ENCODE measurements around the gene KCNQ1.

The KCNQ1 gene

DNA sequence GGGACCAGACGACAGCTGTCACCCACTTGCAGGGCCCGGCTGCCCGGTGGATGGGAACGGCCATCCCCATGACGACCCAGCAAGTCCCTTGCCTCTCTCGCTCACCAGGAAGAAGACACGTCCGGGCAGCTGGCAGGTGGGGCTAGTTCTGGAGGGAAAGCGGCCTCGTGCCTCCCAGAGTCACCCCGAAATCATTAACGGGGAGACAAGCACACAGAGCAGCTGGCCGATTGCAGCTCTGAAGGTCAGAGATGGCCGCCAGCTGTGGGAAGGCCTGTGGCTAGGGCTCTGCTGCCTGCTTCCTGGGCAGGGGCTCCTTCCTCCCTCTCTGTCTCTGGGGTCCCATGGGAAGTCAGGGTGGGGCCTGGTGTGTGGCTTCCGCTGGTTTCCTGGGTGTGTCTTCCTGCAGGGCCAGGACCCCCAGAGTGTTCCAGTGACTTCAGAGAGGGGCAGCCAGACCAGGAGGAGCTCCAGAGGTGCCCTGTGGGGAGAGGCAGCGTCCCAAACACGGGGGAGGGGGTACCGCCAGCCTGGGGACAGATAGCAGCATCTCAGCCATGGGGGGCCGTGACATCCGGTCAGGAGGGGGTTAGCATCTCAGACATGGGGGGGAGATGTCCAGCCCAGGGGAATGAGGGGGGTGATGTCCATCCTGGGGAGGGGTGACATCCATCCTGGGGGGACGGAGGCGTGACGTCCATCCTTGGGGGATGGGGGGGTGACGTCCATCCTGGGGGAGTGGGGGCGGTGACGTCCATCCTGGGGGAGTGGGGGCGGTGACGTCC is 114.9 kb downstream of the KCNQ1 start:
- DNase-seq: no peak

DNA sequence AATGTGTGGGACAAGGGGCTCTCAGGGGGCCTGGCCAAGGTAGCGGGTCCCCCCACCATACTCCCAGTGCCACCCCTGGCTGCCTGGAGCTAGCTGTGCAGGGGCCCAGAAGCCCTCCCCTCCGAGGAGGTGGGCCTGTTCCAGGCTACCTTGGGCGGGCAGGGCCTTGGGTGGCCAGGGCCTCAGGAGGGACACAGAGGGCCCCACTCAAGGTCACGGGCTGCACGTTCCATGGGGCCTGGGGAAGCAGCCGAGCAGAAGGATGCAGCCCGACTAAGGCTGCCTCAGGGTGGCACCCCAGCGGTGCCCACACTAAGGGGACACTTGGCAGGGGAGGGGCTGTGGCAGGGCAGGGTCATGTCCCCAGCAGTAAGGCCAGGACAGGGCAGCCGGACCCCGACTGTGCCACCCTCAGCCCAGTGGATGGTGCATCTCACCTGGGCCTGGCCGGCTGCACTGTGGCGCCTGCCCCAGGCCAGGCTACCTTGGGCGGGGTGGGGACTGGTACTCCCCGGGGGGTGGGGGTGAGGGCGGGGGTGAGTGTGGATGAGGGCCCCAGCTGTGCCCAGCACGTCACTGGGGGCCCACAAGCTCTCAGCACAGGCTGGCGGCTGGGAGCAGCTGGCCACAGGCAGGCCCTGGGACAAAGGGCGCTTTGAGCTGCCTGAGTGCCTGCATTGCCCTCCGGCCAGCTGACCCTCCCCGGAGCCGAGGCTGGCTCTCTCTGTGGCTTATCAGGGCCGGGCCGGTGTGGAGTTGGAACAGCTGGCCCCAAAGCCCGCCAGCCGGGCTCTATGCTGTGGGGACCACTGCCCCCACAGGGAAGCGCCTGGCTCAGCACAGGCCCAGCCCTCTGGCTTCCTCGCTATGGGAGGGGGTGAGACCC is 117.1 kb downstream of the KCNQ1 start:
- no peak for DNase-seq

DNA sequence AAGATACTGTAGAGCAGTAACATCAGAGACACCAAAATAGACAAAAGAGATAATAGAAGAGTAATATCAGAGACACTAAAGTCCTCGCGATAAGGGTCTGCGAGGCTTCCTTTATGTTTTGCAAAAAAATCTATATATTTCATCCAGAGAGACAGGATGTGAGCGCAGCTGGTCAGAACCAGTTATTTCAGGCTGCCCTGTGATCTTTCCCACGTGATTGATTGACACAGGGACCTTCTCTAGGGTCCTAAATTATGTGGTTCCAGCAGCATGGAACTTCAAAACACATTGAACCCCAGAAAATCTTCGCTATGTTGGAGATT is 118.0 kb downstream of the KCNQ1 start:
- no peak for DNase-seq

DNA sequence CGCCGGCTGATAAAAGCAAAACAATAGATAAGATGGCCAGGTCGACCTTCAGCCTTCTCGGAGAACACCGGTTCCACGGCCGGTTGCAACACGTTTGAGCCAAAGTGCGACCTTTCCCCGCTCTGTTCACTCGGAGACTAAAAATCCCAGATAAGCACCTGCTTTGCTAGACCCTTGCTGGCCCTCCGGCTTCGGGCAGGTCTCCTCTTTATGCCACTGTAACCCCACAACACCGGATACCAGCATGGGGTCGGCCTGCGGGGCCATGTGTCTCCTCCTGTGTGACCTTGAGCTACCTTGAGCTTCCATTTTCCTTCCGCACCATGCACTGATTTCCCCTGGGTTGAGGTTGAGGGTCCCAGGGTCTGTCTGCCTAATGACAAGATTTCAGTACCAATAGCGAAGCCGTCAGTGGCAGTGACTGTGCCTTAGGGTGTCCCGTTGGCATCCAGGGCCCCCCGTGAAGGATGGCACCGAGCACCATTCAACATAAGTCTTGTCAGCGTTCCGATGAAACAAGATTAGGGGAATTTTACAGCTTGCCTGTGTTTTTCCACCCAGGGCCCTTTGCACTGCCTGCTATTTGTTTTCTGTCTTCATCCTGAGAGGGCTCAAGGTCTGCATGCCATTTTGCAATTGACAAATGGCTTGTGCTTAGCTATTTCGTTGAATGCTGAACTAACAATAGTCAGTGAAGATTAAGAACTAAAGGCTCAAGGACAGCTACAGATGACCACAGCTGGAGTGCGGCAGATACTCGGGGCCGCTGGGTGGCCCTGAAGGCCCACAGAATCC is 118.6 kb downstream of the KCNQ1 start:
- no peak for DNase-seq

DNA sequence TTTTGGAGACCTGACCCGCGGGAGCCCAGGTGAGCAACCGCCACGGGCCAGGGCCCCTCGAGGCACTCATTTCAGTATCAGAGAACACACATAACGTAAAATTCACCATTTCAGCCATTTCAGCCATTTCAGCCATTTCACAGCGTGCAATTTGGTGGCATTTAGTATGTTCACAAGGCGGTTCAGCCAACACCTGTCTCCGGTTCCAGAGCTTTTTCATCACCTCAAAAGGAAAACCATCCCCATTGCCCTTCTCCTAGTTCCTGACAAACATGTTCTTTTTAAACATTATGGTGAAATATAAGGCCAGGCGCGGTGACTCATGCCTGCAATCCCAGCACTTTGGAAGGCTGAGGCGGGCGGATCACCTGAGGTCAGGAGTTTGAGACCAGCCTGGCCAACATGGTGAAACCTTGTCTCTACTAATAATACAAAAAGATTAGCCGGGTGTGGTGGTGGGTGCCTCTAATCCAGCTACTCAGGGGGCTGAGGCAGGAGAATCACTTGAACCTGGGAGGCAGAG is 119.3 kb downstream of the KCNQ1 start:
- DNase-seq: no peak

DNA sequence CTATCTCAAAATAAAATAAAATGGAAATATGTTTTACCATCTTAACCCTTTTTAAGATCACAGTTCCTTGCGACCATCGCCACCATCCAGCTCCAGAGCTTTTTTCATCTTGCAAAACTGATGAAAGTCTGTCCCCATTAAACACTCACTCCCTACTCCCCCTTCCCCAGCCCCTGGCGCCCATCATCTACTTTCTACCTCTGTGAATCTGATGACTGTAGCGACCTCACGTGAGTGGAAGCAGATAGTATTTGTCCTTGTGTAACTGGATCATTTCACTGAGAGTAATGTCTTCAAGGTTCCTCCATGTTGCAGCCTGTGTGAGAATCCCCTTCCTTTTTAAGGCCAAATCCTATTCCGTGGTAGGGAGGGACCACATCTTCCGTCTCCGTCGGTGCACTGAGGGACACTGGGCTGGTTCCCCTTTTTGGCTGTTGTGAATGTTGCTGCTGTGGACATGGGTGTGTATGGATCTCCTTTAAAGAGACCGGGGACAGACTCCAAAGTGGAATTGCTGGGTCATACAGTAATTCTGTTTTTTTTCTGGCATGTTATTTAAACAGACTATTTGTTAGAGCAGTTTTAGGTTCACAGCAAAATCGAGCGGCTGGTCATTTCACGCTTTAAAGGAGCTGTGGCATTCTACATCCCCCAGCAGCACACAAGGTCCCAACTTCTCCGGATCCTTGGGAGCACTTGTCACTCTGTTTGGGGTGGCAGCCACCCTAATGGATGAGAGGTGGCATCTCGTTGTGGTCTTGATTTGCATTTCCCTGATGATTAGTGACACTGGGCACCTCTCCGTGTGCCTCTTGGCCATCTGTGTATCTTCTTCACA is 120.0 kb downstream of the KCNQ1 start:
- no peak for DNase-seq

DNA sequence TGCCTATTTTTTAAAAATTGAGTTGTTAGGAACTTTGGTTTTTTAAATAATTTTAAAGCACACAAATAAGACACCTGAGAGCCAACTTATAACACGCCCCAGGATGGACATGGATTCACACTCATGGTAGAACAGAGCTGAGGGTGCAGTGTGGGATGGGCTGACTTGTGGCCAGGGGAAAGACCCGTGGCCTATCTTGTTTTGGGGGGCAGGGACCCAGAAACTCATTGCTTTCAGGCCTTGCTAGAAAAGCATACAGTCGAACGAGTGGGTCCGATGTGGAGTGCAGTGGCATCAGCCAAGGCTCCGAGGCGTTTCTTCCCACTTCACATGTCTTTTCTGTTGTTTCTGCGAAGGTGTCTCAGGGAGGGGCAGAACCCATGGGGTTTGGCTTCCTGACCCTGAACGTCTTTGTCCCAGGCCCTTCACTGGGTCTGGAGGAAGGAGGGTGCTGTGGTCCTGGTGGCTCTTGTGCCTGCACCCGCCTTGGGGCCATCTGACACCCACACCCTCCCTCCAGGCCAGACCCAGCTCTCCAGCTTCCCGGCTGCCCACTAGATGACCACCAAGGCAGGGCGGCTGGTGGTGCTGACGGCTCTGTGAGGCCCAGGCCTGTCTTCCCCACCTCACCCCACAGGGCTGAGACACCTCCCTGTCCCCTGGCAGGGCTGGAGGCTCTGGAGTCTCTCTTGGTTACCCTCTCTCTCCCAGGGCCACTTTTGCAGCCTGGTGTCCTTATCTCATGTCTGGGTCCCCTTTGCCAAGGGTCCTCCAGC is 120.8 kb downstream of the KCNQ1 start:
- no peak for DNase-seq

DNA sequence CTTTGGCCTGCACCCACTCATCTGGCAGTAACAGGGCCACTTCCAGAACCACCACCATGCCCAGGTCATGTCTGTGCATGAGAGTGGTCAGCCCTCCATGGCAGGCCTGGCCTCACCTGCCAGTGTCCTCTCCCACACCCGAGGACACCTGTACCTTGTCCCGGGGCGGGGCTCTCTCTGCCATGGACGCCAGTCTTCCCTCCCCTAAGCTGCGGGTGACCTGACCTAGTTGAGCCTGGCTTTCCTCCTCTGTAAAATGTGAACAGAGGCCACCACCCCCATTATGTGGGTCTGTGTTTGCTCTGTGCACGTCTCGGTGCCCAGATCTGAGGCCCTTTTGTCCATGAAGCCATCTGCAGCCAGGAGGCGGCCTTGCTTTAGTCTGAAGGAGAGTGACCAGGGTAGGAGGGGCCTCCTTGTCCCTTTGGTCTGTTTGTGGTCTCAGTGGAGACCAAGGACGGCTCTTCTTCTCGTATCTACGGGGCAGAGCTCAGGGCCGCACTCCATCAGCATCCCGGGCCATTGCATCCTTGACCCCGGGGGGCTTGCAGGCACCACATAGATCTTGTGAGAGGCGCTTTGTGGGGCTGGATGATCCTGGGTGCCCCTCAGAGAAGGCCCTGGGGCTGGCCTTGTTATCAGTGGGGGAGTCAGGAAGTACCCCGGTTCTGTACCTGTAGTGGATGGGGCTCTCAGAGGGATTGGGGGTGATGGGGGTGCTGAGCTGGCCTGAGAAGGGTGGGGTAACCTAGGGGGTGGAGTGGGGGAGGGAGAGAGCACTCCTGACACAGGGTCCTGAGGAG is 121.6 kb downstream of the KCNQ1 start:
- no peak for DNase-seq

DNA sequence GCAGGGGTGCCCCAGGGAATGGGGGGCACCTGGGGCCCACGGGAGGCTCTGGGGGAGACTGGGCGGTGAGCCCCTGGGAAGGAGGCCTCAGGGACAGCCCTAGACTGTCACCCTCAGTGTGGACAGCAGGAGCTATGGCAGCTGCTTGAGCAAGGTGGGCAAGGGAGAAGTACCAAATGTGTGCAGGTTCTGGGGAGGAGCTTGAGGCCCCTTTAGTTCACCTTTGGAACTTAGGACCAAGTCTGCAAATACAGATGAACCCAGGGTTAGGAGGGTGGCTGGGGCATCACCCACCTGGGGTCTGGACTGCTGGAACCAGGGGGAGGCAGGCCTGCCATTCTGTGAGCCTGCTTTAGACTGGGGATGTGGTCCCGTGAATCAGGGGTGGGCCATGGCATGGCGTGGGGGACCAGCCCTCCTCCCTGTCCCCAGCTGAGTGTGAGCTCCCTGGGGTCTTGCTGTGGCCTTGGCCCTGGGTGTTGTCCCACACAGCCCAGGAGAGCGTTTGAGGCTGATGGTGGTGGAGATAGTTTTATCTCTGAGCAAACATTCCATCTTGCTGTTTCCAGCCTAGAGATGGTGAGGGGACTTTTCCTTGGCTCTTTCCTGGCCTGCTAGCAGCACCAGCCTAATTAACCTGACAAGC is 122.3 kb downstream of the KCNQ1 start:
- DNase-seq: no peak

DNA sequence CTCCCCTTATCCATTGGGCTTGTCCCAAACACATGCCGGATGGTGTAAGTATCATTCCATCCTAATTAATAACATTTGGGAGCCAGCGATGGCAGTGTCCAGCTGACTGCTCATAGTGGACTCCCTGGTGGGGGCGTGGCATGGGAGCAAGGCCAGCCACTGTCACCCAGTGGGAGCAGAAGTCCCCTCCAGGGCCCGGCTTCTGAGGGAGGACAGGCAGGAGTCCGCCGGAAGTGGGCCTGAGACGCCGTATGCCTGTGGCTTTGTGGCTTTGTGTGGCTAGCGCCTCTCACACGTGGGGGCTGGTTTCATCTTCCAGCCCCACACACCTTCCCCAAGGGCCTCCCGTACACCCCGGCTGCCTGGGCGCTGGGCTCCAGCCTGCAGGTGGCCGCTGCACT is 124.5 kb downstream of the KCNQ1 start:
- DNase-seq: no peak

DNA sequence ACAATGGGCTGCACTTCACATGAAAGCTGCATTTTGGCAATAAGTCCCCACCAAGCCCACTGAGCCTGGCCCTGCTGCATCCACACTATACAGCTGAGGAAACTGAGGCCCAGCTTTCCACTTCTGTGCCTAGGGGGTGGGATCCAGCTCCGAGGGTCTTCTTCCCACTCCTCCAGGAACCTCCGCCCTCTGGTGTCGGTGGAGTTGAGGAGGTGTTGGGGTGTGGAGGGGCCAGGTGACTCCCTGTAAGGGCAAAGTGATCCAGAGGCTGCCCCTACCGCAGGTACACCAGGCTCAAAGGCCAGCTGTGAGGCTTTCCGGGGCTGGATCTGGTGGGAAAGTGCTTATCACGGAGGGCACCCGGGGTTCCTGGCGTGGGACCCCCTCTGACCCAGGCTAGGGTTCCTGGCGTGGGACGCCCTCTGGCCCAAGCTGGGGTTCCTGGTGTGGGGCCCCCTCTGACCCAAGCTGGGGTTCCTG is 125.0 kb downstream of the KCNQ1 start:
- DNase-seq: no peak

DNA sequence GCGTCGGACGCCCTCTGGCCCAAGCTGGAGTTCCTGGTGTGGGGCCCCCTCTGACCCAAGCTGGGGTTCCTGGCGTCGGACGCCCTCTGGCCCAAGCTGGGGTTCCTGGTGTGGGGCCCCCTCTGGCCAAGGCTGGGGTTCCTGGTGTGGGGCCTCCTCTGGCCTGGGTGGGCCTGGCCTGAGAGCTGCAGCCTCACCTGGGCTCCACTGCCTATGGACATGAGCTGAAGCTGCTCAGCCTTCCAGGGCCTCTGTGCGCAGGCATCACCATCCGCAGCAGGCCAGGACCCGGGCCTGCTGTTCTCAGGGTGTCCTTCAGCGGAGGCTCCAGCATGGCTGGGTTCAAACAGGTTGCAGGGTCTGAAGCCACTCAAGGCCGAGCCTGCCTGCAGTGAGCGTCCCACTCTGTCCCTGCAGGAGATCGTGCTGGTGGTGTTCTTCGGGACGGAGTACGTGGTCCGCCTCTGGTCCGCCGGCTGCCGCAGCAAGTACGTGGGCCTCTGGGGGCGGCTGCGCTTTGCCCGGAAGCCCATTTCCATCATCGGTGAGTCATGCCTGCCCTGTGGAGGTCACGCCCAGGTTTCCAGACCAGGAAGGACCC is 125.5 kb downstream of the KCNQ1 start:
- DNase-seq: no peak

DNA sequence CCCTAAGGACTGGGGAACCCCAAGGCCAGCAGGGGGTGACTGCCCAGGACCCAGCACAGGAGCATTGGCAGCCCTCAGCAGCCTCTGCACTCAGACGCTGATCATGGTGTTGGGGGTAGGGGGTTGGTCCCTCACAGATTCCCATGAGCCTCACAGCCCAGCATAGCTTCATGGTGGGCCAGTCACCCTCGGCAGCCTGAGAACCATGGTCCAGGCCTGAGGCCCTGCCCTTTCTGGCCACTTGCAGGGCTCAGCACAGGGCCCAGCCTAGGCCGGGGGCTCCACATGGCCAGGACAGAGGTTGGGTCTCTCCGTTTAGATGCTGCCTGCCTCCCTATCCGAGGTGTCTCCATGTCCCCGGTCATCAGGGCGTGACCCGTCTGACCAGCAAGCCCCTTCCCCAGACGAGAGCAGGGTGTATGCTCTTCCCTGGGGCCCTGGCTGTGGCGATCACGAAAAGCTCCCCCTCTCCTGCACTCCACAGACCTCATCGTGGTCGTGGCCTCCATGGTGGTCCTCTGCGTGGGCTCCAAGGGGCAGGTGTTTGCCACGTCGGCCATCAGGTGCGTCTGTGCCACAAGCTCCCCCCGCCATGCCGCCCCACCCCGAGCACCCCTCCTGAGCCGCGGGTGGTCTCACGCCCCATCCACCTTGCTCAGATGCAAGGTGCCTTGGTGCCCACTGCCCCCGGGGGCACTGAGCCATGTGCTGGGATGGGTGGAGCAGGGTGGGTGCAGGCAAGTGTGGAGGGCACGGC is 126.2 kb downstream of the KCNQ1 start:
- no peak for DNase-seq

DNA sequence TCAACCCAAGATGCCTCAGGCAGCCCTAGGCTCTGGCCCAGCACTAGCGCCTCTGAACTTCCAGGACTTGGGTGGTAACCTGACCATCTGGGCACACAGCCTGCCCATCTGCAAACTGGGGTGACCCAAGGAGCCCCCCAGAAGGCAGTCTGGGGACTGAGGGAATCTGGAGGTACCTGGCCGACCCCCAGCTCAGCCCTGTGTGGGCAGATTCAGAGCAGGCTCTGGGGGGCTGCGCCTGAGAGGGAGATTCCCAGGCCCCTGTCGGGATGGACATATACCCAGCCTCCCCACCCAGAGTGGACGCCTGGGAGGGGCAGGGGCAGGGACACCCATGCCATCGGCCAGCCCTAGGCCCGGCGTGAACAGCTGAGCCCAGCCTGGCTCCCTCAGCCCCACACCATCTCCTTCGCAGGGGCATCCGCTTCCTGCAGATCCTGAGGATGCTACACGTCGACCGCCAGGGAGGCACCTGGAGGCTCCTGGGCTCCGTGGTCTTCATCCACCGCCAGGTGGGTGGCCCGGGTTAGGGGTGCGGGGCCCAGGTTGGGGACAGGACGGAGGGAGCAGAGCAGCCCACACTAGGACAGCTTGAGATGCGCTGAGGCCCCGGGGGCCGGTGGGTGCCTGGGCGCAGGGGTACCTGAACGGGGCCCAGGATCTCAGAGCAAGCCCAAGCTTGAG is 126.9 kb downstream of the KCNQ1 start:
- DNase-seq: no peak

DNA sequence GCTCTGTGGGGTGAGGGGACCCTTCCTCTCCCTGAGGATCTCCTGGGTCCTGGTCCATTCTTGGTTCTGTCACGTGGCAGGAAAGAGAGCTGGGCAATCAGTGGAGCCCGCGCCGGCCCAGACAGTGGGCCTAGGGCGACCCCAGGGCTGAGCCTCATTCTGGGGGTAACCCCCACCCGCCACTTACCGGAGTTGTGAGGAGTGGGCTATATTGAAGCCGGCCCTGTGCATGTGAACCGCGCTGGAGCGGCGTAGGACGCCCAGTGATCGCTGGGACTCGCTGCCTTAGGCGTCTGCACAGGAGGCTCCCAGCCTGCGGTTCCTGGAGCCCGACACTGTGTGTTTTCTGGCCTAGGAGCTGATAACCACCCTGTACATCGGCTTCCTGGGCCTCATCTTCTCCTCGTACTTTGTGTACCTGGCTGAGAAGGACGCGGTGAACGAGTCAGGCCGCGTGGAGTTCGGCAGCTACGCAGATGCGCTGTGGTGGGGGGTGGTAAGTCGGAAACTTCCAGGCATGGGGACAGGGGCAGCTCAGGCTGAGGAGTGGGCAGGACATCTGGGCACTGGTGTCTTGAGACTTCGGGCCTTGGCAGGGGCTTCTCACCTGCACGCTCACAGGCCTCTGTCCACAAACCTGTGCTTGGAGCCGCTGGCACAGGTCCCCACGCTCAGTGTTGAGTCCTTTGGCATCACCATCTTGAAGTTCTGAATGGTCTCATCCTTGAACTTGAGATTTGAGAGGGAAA is 127.9 kb downstream of the KCNQ1 start:
- no peak for DNase-seq

DNA sequence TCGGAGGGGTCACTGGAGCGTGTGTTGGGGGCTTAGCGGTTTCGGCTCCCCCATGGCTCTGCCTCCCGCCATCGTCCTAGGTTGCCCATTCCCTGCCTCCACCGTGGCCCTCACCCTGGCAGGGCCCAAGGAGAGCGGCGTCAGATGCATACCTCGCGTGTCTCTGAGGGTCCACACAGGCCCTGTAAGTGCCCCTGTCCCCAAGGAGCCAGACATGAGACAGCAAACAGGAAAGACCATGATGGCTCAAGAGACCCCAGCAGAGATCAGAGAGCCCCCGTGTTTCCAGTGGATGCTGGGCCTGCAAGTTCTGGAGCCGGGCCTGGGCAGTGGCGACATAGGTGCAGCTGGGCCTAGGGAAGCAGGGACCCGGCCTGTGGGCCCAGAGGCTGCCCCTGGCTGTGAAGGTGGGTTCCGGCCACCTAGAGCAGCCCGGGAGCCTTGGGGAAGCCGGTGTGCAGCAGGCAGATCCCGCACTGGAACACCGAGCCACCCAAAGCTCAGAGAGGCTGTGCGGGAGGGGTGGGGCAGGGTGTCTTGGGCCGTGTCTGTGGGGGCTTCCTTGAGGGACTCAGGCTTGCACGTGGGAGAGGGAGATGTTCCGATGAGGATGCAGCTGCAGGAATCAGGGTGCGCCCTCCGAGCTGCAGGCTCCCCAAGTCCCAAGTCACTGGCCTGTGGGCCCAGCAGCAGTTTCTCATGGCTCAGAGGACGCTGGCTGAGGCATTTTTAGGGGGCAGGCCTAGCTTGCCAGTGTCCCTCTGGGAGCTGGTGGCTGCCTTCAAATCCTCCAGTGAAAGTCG is 128.6 kb downstream of the KCNQ1 start:
- DNase-seq: no peak
